OCI-LY1 (cell line): ENCODE results near the gene NUP50.

ENCODE experiments used
- H2AFZ ChIP-seq: fragments of 200-600 bp; sonication (generic), shearing (Covaris generic); 2 replicates; pipeline ENCODE4 v1.6.0; 2014; ENCODE audit warnings: antibody characterized with exemption, mild to moderate bottlenecking, low read length
- H3F3A ChIP-seq: fragments of 200-600 bp; sonication (generic), shearing (Covaris generic); 2 replicates; pipeline ENCODE4 v1.6.0; 2014; ENCODE audit warnings: mild to moderate bottlenecking, antibody characterized with exemption, low read length, moderate library complexity; ENCODE audit not compliant: insufficient read depth
- H3K27ac ChIP-seq: fragments of 200-600 bp; sonication (generic); 2 replicates; pipeline ENCODE4 v1.5.1; 2014; ENCODE audit warnings: low read length, mixed run types, mild to moderate bottlenecking, low read depth; ENCODE audit not compliant: poor library complexity, severe bottlenecking
- H3K27me3 ChIP-seq: fragments of 200-600 bp; sonication (generic); 2 replicates; pipeline ENCODE4 v1.6.0; 2014; ENCODE audit warnings: antibody characterized with exemption, mild to moderate bottlenecking, low read length, moderate library complexity; ENCODE audit not compliant: insufficient read depth
- H3K36me3 ChIP-seq: fragments of 200-600 bp; sonication (generic); 2 replicates; pipeline ENCODE4 v1.6.1; 2014; ENCODE audit warnings: mild to moderate bottlenecking, antibody characterized with exemption, low read length, moderate library complexity, mixed read lengths; ENCODE audit not compliant: insufficient read depth
- H3K4me1 ChIP-seq: fragments of 200-600 bp; sonication (generic); 2 replicates; pipeline ENCODE4 v1.5.1; 2014; ENCODE audit warnings: mild to moderate bottlenecking, low read length, moderate library complexity; ENCODE audit not compliant: insufficient read depth, severe bottlenecking
- H3K4me2 ChIP-seq: fragments of 200-600 bp; sonication (generic), shearing (Covaris generic); 2 replicates; pipeline ENCODE4 v1.6.1; 2014; ENCODE audit warnings: low read length
- H3K4me3 ChIP-seq: fragments of 200-600 bp; sonication (generic); 2 replicates; pipeline ENCODE4 v1.5.1; 2014; ENCODE audit warnings: low read length, low read depth, mild to moderate bottlenecking, mixed read lengths; ENCODE audit not compliant: poor library complexity, severe bottlenecking
- H3K79me2 ChIP-seq: fragments of 200-600 bp; shearing (Covaris generic); 2 replicates; pipeline ENCODE4 v1.6.1; 2016; ENCODE audit warnings: mixed run types, low read length, mixed read lengths; ENCODE audit not compliant: insufficient read depth
- H3K9ac ChIP-seq: fragments of 200-600 bp; sonication (generic), shearing (Covaris generic); 2 replicates; pipeline ENCODE4 v1.6.1; 2014; ENCODE audit warnings: mild to moderate bottlenecking, low read length, mixed read lengths
- H3K9me2 ChIP-seq: fragments of 200-600 bp; sonication (generic), shearing (Covaris generic); 2 replicates; pipeline ENCODE4 v1.6.1; 2014; ENCODE audit warnings: low read depth, mild to moderate bottlenecking, low read length, mixed read lengths
- H3K9me3 ChIP-seq: fragments of 200-600 bp; shearing (Covaris generic); 2 replicates; pipeline ENCODE4 v1.6.1; 2014; ENCODE audit warnings: low read length, mixed read lengths
- H4K20me1 ChIP-seq: fragments of 200-600 bp; sonication (generic), shearing (Covaris generic); 2 replicates; pipeline ENCODE4 v1.6.0; 2016; ENCODE audit warnings: mild to moderate bottlenecking, low read length; ENCODE audit not compliant: insufficient read depth
- CTCF ChIP-seq: fragments of 200-600 bp; sonication (generic), shearing (Covaris generic); IDR thresholded peaks from 2 replicates; pipeline ENCODE4 v1.5.1; 2017; ENCODE audit warnings: mild to moderate bottlenecking, antibody characterized with exemption, low read length, moderate library complexity, mixed read lengths
- EZH2 ChIP-seq: fragments of 200-600 bp; sonication (generic), shearing (Covaris generic); IDR thresholded peaks from 2 replicates; pipeline ENCODE4 v1.8.0; 2017; ENCODE audit warnings: borderline replicate concordance, mixed run types, mild to moderate bottlenecking, antibody characterized with exemption, low read length, moderate library complexity, mixed read lengths

NUP50 gene

GRCh38 chr22:45227645-45228400 is 64.1 kb downstream of the NUP50 start:
- TF ChIP-seq CTCF (no peak), EZH2 (no peak)
- H3K4me2 ChIP-seq = no peak overlapping the region

GRCh38 chr22:45228401-45228754 is 64.7 kb downstream of the NUP50 start:
- no peak overlapping the region for H3K4me3 ChIP-seq
- no peak for TF ChIP-seq EZH2
- TF ChIP-seq CTCF = no peak
- H2AFZ ChIP-seq = no peak overlapping the region
- no peak overlapping the region for H3K27ac ChIP-seq
- no peaks in the 10 kb centered on the region for H3K36me3 ChIP-seq
- H3K4me1 ChIP-seq = no peaks in the 10 kb centered on the region
- no peaks in the 10 kb centered on the region for H3K27me3 ChIP-seq
- H3K9me3 ChIP-seq = no peaks in the 10 kb centered on the region
- H3K4me2 ChIP-seq = no peak overlapping the region
- H3K9me2 ChIP-seq = no peaks in the 10 kb centered on the region
- H4K20me1 ChIP-seq = no peaks in the 10 kb centered on the region
- H3K79me2 ChIP-seq = no peaks in the 10 kb centered on the region
- H3F3A ChIP-seq = no peaks in the 10 kb centered on the region
- no peak overlapping the region for H3K9ac ChIP-seq

More at GRCh38 chr22:45227645-45228400, 64.1 kb downstream of the NUP50 start:
- no peak overlapping the region for H3K4me3 ChIP-seq
- no peak overlapping the region for H3K9ac ChIP-seq
- no peak overlapping the region for H3K27ac ChIP-seq
- H2AFZ ChIP-seq = no peak overlapping the region
- no peaks in the 10 kb centered on the region for H3K9me2 ChIP-seq
- H3K79me2 ChIP-seq = no peaks in the 10 kb centered on the region
- H3K36me3 ChIP-seq = no peaks in the 10 kb centered on the region
- H3K9me3 ChIP-seq = no peaks in the 10 kb centered on the region
- H3F3A ChIP-seq = no peaks in the 10 kb centered on the region
- H4K20me1 ChIP-seq = no peaks in the 10 kb centered on the region
- H3K27me3 ChIP-seq = no peaks in the 10 kb centered on the region
- H3K4me1 ChIP-seq = no peaks in the 10 kb centered on the region

GRCh38 chr22:45229181-45229580 is 65.5 kb downstream of the NUP50 start:
- H3K4me2 ChIP-seq = no peak overlapping the region
- H3F3A ChIP-seq = no peaks in the 10 kb centered on the region
- no peak overlapping the region for H2AFZ ChIP-seq
- no peaks in the 10 kb centered on the region for H3K4me1 ChIP-seq
- H3K27ac ChIP-seq = no peak overlapping the region
- H3K4me3 ChIP-seq = no peak overlapping the region
- H3K79me2 ChIP-seq = no peaks in the 10 kb centered on the region
- no peak for TF ChIP-seq EZH2
- no peak for TF ChIP-seq CTCF
- no peaks in the 10 kb centered on the region for H3K9me3 ChIP-seq
- no peaks in the 10 kb centered on the region for H3K36me3 ChIP-seq
- no peaks in the 10 kb centered on the region for H4K20me1 ChIP-seq
- H3K27me3 ChIP-seq = no peaks in the 10 kb centered on the region
- H3K9ac ChIP-seq = no peak overlapping the region
- no peaks in the 10 kb centered on the region for H3K9me2 ChIP-seq
